T-helper 2 cell treated with Interferon-gamma antibody and Interleukin-4, amounts not matched to agents 5 μg/mL and 100 μg/mL, for 36 hours (primary cell): ENCODE measurements around the gene APPL2.
A peak's percentile ranks its signal among the peaks of the same experiment; 100 is the strongest.

ENCODE experiments used
- DNase-seq: peaks from one replicate; pipeline ENCODE4 v3.0.0; 2021; ENCODE audit warnings: low spot score
- H3K27ac Mint-ChIP-seq: one replicate; pipeline ENCODE4 v1.8.0; 2021; ENCODE audit warnings: mild to moderate bottlenecking, mixed read lengths
- H3K27me3 Mint-ChIP-seq: one replicate; pipeline ENCODE4 v1.8.0; 2021; ENCODE audit warnings: low read depth, mixed read lengths
- H3K36me3 Mint-ChIP-seq: one replicate; pipeline ENCODE4 v1.8.0; 2021; ENCODE audit warnings: low read depth, mixed read lengths
- H3K4me1 Mint-ChIP-seq: one replicate; pipeline ENCODE4 v1.8.0; 2021; ENCODE audit warnings: low read depth, mixed read lengths
- H3K4me3 Mint-ChIP-seq: one replicate; pipeline ENCODE4 v1.8.0; 2022; ENCODE audit warnings: mild to moderate bottlenecking, moderate library complexity, mixed read lengths
- H3K9me3 Mint-ChIP-seq: one replicate; pipeline ENCODE4 v1.8.0; 2021; ENCODE audit warnings: mixed read lengths

Gene APPL2

DNA sequence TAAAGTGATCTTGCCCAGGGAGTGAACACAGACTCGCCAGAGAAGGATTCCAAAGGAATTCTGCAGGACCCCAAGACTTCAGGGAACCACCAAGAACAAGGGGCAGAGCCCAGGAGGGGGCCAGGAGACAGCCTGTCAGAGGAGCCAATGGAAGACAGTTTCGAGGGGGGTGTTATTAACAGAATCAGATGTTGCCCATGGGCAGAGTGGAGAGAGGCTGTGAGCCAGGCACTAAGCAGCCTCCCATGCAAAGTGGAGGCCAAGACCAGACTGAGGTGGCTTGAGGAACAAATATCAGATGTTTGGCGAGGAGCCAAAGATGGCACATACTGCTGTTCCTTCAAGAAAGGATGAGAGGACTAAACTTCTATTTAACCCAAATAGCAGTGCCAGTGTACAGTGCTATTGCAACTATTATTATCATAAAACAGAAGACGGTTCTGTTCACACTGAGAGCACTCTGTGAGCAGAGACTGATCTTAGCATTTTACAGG lies 12.6 kb downstream of the APPL2 start:
- H3K27me3 Mint-ChIP-seq, result no peaks in the 10 kb centered on the region
- H3K36me3 Mint-ChIP-seq, result peaks cover 34% of the 10 kb centered on the region
- peaks cover 33% of the 10 kb centered on the region for H3K4me1 Mint-ChIP-seq
- H3K27ac Mint-ChIP-seq, result no peak overlapping the region
- no peak for DNase-seq
- no peaks in the 10 kb centered on the region for H3K9me3 Mint-ChIP-seq
- no peak overlapping the region for H3K4me3 Mint-ChIP-seq

DNA sequence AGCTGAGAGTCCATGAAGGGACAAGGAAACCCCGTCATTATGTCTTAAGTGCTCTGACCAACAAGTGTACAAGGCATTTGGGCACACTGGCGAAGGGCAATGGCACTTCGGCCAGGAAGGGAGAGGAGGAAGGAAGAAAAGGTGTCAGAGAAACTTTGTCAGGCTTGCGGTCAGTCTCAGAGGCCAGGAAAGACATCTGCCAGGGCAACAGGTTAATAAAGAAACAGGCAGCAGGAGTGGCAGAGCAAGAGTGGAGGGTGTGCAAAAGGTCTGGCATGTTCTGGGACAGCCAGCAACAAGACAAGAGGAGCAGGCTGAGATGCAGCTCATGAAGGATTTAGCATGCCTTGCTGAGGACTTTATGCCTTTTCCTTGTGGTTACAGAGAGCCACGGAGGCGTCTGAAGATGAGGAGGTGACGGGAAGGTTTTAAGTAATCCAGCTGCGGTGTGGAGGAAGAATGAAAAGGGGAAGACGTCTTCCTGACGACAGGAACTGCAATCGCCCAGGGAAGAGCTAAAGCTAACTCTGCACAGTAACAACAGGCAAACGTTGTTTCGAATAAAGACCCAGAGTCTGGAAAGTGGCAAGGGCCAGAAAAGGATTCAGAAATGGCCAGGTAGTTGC lies 13.1 kb downstream of the APPL2 start:
- no peaks in the 10 kb centered on the region for H3K9me3 Mint-ChIP-seq
- no peaks in the 10 kb centered on the region for H3K27me3 Mint-ChIP-seq
- H3K27ac Mint-ChIP-seq, result no peak overlapping the region
- peaks cover 33% of the 10 kb centered on the region for H3K36me3 Mint-ChIP-seq
- DNase-seq, result no peak
- no peak overlapping the region for H3K4me3 Mint-ChIP-seq
- peaks cover 28% of the 10 kb centered on the region for H3K4me1 Mint-ChIP-seq

DNA sequence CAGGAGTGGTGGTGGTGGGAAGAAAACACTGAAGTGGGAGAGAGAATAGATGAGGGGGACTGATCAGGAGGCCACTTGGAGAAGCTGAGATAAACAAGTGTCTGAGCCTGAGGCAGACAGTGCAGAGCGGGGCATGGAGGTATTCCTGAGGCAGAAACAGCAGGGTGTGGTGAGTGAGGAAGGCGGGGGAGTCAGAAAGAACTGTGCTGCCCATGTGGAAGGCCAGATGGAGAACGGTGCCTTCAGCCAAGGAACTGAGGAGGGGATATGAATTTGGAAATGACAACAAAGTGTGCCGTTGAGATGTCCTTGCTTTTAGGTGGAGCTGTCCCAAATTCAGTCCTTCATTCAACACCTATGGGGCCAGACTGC lies 13.7 kb downstream of the APPL2 start:
- Mint-ChIP-seq H3K27me3 (no peaks in the 10 kb centered on the region), H3K36me3 (peaks cover 31% of the 10 kb centered on the region), H3K9me3 (no peaks in the 10 kb centered on the region), H3K4me1 (peaks cover 23% of the 10 kb centered on the region), H3K27ac (no peak overlapping the region), H3K4me3 (no peak overlapping the region)
- no peak for DNase-seq

GRCh38 chr12:105221583-105222283 lies 14.2 kb downstream of the APPL2 start:
- H3K36me3 Mint-ChIP-seq, result peaks cover 34% of the 10 kb centered on the region
- H3K9me3 Mint-ChIP-seq, result no peaks in the 10 kb centered on the region
- H3K4me1 Mint-ChIP-seq, result peaks cover 20% of the 10 kb centered on the region
- H3K27me3 Mint-ChIP-seq, result no peaks in the 10 kb centered on the region
- no peak for DNase-seq
- H3K27ac Mint-ChIP-seq, result no peak overlapping the region
- H3K4me3 Mint-ChIP-seq, result no peak overlapping the region

GRCh38 chr12:105220929-105221290 lies 15.1 kb downstream of the APPL2 start:
- peaks cover 36% of the 10 kb centered on the region for H3K36me3 Mint-ChIP-seq
- peaks cover 14% of the 10 kb centered on the region for H3K4me1 Mint-ChIP-seq
- no peaks in the 10 kb centered on the region for H3K27me3 Mint-ChIP-seq
- no peak overlapping the region for H3K4me3 Mint-ChIP-seq
- H3K9me3 Mint-ChIP-seq, result no peaks in the 10 kb centered on the region
- H3K27ac Mint-ChIP-seq, result no peak overlapping the region
- no peak for DNase-seq

- H3K36me3 Mint-ChIP-seq, result peaks cover 31% of the 10 kb centered on the region
- H3K4me3 Mint-ChIP-seq, result no peak overlapping the region
- no peaks in the 10 kb centered on the region for H3K9me3 Mint-ChIP-seq
- no peak for DNase-seq
- no peak overlapping the region for H3K27ac Mint-ChIP-seq
- H3K4me1 Mint-ChIP-seq, result peaks cover 8% of the 10 kb centered on the region
- H3K27me3 Mint-ChIP-seq, result no peaks in the 10 kb centered on the region
Observed at GRCh38 chr12:105220150-105220928, 15.6 kb downstream of the APPL2 start.

DNA sequence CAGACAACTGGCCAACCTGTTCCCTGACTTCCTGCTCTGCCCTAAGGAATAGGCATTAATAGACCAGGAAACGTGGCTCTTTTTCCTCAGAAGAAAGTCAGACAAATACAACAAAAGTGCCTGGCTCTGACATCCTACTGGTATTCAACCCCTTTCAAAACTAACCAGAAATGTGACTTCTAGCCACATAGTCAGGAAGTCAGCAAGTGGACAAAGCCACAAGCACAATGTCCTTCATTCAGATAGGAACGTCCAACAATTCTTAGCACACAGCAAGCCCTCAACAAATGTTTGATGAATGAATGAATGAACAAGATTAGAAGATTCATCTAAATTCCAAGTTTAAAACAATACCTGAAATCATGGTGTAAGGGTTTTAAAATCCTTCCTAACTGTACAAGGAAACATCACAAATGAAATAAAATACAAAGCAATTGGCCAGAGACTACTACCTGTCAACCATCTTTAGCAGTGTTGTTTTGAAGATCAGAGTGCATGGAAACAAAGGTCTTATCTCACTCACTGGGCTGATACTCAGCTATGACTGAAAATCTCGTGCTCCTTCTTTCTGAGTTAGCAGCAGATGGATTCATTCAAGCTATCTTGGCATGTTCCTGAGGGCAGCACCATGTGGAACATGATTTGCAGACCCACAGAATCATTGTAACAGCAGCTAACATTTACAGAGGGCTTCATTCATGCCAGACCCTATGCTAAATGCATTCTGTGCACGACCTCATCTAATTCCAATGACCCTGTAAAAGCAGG lies 16.5 kb downstream of the APPL2 start:
- no peaks in the 10 kb centered on the region for H3K27me3 Mint-ChIP-seq
- H3K4me3 Mint-ChIP-seq, result no peak overlapping the region
- peaks cover 1% of the 10 kb centered on the region for H3K4me1 Mint-ChIP-seq
- H3K36me3 Mint-ChIP-seq, result peaks cover 29% of the 10 kb centered on the region
- no peaks in the 10 kb centered on the region for H3K9me3 Mint-ChIP-seq
- H3K27ac Mint-ChIP-seq, result no peak overlapping the region
- DNase-seq, result no peak

- Mint-ChIP-seq H3K4me3 (no peak overlapping the region), H3K9me3 (no peaks in the 10 kb centered on the region), H3K27ac (no peak overlapping the region), H3K4me1 (peaks cover 1% of the 10 kb centered on the region), H3K27me3 (no peaks in the 10 kb centered on the region), H3K36me3 (peaks cover 32% of the 10 kb centered on the region)
- no peak for DNase-seq
Observed at GRCh38 chr12:105218434-105218833, 17.5 kb downstream of the APPL2 start.

- peak overlapping the region; percentile 9 for H3K27ac Mint-ChIP-seq
- H3K4me3 Mint-ChIP-seq, result no peak overlapping the region
- H3K4me1 Mint-ChIP-seq, result no peaks in the 10 kb centered on the region
- H3K9me3 Mint-ChIP-seq, result no peaks in the 10 kb centered on the region
- H3K27me3 Mint-ChIP-seq, result no peaks in the 10 kb centered on the region
- no peak for DNase-seq
- peaks cover 30% of the 10 kb centered on the region for H3K36me3 Mint-ChIP-seq
Observed at GRCh38 chr12:105214670-105215375, 21.2 kb downstream of the APPL2 start.

DNA sequence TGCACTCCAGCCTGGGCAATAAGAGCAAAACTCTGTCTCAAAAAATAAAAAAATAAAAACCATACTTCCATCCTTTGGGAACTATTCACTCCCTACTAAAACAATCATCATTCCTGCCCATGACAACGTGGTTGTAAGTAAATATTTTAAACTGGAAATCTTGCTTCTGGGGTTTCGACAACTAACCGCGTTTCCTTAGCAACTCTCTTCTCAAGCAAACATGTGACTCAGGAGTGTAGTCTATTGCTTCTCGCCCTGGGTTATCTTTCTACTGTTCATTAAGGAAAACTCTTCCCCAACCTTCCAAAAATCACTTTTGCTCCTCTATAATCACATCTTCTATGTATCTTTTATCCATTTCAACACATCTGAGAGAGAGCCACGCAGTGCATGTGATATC lies 21.8 kb downstream of the APPL2 start:
- H3K27ac Mint-ChIP-seq, result no peak overlapping the region
- no peaks in the 10 kb centered on the region for H3K27me3 Mint-ChIP-seq
- H3K36me3 Mint-ChIP-seq, result peaks cover 30% of the 10 kb centered on the region
- no peak for DNase-seq
- H3K9me3 Mint-ChIP-seq, result no peaks in the 10 kb centered on the region
- no peak overlapping the region for H3K4me3 Mint-ChIP-seq
- no peaks in the 10 kb centered on the region for H3K4me1 Mint-ChIP-seq

GRCh38 chr12:105212438-105212837 lies 23.5 kb downstream of the APPL2 start:
- H3K4me1 Mint-ChIP-seq, result no peaks in the 10 kb centered on the region
- no peaks in the 10 kb centered on the region for H3K9me3 Mint-ChIP-seq
- no peak overlapping the region for H3K4me3 Mint-ChIP-seq
- no peak for DNase-seq
- no peak overlapping the region for H3K27ac Mint-ChIP-seq
- peaks cover 39% of the 10 kb centered on the region for H3K36me3 Mint-ChIP-seq
- H3K27me3 Mint-ChIP-seq, result no peaks in the 10 kb centered on the region

- Mint-ChIP-seq H3K27ac (no peak overlapping the region), H3K9me3 (no peaks in the 10 kb centered on the region), H3K4me3 (no peak overlapping the region), H3K4me1 (peaks cover 2% of the 10 kb centered on the region), H3K27me3 (no peaks in the 10 kb centered on the region), H3K36me3 (peaks cover 37% of the 10 kb centered on the region)
- no peak for DNase-seq
Observed at GRCh38 chr12:105209091-105209490, 26.9 kb downstream of the APPL2 start.

DNA sequence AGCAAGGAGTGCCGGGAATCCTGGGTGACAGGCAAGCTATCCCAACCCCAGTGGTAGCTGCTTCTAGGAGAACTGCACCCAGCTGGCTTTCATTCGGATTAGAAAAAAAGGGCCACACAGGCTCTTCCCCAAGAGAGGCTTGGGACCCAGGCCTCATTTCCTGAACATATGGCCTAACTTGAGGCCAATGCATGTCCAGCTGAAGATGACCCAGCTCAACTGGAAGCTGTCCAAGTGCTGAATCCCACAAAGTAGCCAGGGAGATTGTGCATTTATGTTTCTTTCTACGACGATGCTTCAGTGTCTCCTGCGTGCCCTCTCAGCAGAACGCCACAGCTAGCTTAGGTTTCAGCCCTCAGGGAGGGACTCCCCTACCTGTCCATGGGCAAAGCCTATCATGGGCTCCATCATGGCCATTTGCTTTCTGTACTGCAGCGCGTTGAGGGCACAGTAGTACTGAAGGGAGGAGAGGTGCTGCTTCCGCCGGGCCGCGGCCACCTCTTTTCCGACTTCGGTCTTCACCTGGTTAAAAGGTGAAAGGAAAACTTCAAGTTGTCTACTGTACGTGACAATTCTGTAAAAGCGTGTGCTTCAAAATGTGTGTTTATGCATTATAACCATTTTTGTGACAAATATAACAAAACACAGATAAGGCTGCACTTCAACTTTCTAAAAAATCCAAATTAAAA lies 29.1 kb downstream of the APPL2 start:
- H3K4me1 Mint-ChIP-seq, result peaks cover 2% of the 10 kb centered on the region
- no peaks in the 10 kb centered on the region for H3K9me3 Mint-ChIP-seq
- H3K36me3 Mint-ChIP-seq, result peaks cover 29% of the 10 kb centered on the region
- H3K27me3 Mint-ChIP-seq, result no peaks in the 10 kb centered on the region
- no peak overlapping the region for H3K27ac Mint-ChIP-seq
- H3K4me3 Mint-ChIP-seq, result no peak overlapping the region
- no peak for DNase-seq
